ENCODE results near the gene HAS3.

DNA sequence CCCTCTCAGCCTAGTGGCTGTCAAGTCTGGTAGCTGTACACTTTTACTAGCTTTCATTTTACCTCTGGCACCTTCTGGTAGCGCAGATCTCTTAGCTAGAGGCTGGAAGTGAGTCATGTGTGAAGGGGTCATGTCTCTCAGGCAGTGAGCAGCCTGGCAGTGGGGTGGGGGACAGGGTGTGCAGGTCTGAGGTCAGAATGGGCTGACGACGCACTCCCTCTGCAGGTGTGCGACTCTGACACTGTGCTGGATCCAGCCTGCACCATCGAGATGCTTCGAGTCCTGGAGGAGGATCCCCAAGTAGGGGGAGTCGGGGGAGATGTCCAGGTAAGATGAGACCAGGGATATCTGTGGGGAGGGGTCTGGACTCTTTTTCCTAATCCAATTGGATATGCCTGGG lies 7.8 kb downstream of the HAS3 start:
- TF ChIP-seq CTCF (IDR thresholded peaks at IDR 0.05) = no peak
- TF ChIP-seq POLR2A (IDR thresholded peaks at IDR 0.05) = no peak

Measured in body of pancreas (tissue), 4 donors.